GM18505 (cell line): ENCODE data around the gene UBE2N.
A peak's percentile ranks its signal among the peaks of the same experiment; 100 is the strongest.

Experiments
- ATAC-seq: cut with Tn5 transposase; IDR thresholded peaks from one replicate; pipeline ENCODE4 v1.9.1; 2021; ENCODE audit not compliant: unreplicated experiment
- POLR2A ChIP-seq: IDR thresholded peaks from 4 replicates; pipeline ENCODE4 v1.6.1; 2011; ENCODE audit warnings: borderline replicate concordance; ENCODE audit not compliant: insufficient read depth, insufficient read length; ENCODE audit errors: extremely low read depth

The UBE2N gene

DNA sequence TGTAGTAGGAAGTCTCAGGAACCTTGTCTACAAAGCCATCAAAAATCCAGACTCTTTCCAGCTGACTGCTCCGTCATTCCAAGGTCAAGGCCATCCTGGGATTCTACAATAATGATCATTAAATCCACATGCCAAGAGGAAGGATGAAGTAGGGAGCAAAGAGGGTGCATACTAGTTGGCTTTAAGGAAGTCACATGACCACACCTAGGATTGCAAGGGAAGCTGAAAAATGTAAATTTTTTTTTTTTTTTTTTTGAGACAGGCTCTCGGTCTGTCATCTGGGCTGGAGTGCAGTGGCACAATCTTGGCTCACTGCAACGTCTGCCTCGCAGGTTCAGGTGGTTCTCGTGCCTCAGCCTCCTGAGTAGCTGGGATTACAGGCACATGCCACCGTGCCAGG lies 18.3 kb upstream of the UBE2N start:
- TF ChIP-seq POLR2A, result no peak
- ATAC-seq, result no peak

DNA sequence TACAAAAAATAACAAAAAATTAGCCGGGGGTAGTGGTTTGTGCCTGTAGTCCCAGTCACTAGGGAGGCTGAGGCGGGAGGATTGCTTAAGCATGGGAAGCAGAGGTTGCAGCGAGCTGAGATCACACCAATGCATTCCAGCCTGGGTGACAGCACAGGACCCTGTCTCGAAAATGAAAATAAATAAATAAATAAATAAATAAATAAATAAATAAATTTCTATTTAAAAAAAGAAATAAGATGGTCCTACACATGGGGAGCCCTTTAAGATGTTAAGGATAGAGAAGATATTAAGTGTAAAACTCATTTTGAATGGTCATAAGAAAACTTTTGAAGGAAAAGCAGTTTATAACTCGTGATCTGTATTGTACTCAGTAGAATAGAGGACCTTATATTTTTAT lies 17.4 kb upstream of the UBE2N start:
- ATAC-seq, result no peak
- TF ChIP-seq POLR2A, result no peak

DNA sequence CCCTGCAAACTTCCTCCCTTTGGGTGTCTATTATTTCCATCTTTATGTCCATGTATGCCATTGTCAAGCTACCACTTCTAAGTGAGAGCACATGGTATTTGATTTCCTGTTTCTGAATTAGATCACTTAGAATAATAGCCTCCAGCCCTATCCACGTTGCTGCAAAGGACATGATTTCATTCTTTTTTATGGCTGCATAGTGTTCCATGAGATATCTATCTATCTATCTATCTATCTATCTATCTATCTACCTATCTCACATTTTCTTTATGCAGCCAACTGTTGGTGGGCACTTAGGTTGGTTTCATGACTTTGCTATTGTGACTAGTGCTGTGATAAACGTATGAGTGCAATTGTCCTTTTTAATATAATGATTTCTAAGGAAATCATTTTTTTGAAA lies 14.3 kb upstream of the UBE2N start:
- no peak for ATAC-seq
- no peak for TF ChIP-seq POLR2A

DNA sequence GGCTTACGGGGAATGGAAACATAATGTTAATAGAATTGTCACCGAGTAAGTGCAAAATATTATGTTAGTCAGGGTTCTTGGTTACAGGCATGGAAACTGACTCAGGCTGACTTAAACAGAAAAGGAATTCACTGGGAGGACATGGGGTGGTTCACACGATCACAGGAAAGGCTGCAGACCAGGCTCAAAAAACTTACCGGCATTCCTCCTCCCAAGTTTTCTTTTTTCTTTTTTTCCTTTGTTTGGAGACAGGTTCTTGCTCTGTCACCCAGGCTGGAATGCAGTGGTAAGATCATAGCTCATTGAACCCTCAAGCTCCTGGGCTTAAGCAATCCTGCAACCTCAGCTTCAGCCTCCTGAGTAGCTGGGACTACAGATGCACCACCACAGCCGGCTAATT lies 11.9 kb upstream of the UBE2N start:
- no peak for ATAC-seq

DNA sequence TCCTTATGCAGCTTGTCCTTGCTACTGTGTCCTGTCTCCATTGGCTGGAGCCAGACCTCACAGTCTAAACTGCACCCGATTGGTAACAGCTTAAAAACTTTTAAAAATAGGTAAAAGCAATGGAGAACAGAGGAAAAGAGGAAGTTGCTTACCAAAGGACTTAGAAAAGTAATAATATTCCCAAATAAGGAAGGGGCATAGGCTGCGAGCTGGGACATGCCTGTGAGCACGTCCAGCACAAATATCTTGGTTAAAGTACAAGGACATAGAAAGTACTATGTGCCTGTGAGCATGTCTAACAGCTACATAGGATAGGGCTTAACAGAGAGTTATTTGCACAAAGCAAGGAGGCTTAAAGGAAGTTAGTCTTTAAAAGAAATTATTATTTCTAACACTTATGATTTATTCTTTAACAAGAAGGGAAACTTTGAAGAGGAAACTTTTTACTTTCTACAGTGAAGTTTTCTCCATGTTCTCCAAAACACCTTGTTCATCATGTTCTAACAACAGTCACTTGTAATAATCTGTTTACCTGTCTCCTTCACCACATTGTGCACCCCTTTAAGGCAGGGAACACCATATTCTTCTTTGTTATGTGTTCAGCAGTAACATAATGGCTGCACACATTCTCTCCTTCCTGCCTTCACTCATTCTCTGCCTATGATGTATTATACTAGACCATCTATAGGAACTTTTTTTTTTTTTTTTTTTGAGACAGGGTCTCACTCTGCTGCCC lies 9.8 kb upstream of the UBE2N start:
- no peak for ATAC-seq
- no peak for TF ChIP-seq POLR2A

More for the DNA sequence above, 11.9 kb upstream of the UBE2N start:
- no peak for TF ChIP-seq POLR2A

DNA sequence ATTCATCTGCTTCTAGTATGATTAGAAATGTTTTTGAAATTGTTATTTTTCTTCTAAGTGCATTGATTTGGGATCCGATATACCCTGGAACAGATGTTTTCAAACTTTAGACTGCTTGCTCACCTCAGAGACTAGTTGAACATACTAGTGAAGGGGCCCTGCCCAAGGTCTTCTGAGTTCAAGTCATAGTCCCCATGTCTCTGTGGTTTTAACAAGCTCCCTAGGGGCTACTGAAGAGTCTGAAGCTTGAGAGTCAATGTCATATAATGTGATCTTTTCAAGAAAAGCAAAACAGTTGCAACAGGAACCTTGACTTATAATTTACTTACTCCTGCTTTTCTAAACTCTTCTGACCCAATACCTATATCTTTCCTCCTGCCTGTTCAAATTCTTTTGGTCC lies 7.5 kb upstream of the UBE2N start:
- no peak for TF ChIP-seq POLR2A
- no peak for ATAC-seq

GRCh38 chr12:93448796-93449195 lies 7.0 kb upstream of the UBE2N start:
- TF ChIP-seq POLR2A, result no peak
- ATAC-seq, result no peak

- no peak for ATAC-seq
Measured at GRCh38 chr12:93447555-93448290, 6.0 kb upstream of the UBE2N start.

DNA sequence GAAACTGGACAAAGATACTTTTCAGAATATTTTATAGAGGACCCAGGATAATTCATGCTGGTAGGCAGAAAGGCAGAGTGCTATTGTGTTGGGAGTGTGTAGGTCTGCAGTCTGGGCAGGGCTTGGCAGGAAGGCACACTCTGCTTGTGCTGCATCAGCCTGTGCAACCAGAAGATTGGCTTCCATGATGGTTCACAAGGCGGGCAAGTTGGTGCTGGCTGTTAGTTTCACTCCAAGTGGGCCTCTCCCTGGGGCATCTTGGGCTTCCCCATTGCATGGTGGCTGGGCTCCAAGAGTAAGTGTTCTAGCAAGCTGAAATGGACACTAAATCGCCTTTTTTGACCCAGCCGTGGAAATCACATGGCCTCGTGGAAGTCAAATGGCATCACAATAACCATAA lies 1.8 kb upstream of the UBE2N start:
- TF ChIP-seq POLR2A, result no peak
- no peak for ATAC-seq

More at GRCh38 chr12:93447555-93448290, 6.0 kb upstream of the UBE2N start:
- TF ChIP-seq POLR2A, result no peak

GRCh38 chr12:93442411-93443340 lies 929 bp upstream of the UBE2N start:
- no peak for TF ChIP-seq POLR2A
- ATAC-seq, result no peak

GRCh38 chr12:93441081-93441616 lies 598 bp downstream of the UBE2N start:
- ATAC-seq, result peak; percentile 5
- TF ChIP-seq POLR2A, result no peak

DNA sequence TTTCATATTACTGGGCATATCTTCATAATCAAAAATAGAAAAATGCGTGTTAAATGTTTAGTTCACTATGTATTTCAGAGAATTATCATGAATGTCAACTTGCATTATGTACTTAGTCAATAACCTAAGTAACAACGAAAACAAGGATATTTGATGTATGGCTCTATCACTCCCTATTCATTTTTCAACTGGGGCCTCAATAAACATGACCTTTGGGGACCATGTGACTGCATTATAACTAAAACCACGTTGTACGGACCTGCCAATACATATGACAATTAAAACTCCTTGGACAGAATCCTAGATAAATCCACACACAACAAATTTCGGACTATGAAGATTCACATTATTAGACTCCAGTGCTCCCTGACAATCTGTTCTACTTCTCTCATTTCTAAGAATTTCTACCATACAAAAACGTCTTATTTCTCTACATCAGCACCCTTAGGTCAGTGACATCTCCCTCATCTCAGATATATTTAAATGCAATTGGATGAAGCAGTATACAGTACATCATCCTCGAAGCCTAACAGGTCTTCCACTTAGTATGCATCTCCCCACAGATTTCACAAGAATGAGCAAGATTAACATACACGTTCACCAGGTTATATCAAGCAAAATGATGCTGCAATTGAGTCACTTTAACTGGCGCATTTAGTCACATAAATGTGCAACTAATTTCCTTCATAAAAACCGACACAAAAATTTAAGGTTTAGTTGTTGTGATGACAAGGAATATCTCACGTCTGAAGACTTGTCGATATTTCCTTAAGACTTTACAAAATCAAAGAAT lies 1.5 kb downstream of the UBE2N start:
- no peak for ATAC-seq
- no peak for TF ChIP-seq POLR2A
